Endodermal cell (in vitro differentiated cells): ENCODE measurements around the gene MATN3. TPM values are rescaled to one million over a fixed set of nuclear protein-coding genes. Genes with fewer than 3 reads are reported as not detected.

Experiments
- DNase-seq: peaks from one replicate; pipeline ENCODE4 v3.0.0-alpha.2; 2017
- H3K27ac ChIP-seq: 2 replicates; pipeline ENCODE4 v1.5.1; 2013; ENCODE audit warnings: mild to moderate bottlenecking, low read depth, low read length, moderate library complexity
- H3K27me3 ChIP-seq: 2 replicates; pipeline ENCODE4 v1.6.1; 2013; ENCODE audit warnings: mild to moderate bottlenecking, low read length, moderate library complexity; ENCODE audit not compliant: insufficient read depth, control insufficient read depth, poor library complexity, severe bottlenecking
- H3K36me3 ChIP-seq: 2 replicates; pipeline ENCODE4 v1.7.0; 2013; ENCODE audit warnings: mild to moderate bottlenecking, low read length, moderate library complexity; ENCODE audit not compliant: control insufficient read depth, insufficient read depth
- H3K4me1 ChIP-seq: one replicate; pipeline ENCODE4 v1.7.0; 2013; ENCODE audit warnings: low read length; ENCODE audit not compliant: control insufficient read depth, insufficient read depth
- H3K4me3 ChIP-seq: 2 replicates; pipeline ENCODE4 v1.5.1; 2013; ENCODE audit warnings: mild to moderate bottlenecking, low read length, moderate library complexity
- H3K9ac ChIP-seq: 2 replicates; pipeline ENCODE4 v1.6.1; 2013; ENCODE audit warnings: mild to moderate bottlenecking, low read length, moderate library complexity; ENCODE audit not compliant: poor library complexity, severe bottlenecking; ENCODE audit errors: extremely low read depth
- H3K9me3 ChIP-seq: 2 replicates; pipeline ENCODE4 v1.6.1; 2013; ENCODE audit warnings: mild to moderate bottlenecking, low read length, moderate library complexity; ENCODE audit not compliant: control insufficient read depth
- H3K27ac Mint-ChIP-seq: 2 replicates; pipeline ENCODE4 v1.8.0; 2020; ENCODE audit warnings: mixed read lengths
- H3K27me3 Mint-ChIP-seq: 2 replicates; pipeline ENCODE4 v1.8.0; 2021; ENCODE audit warnings: mild to moderate bottlenecking, mixed read lengths; ENCODE audit not compliant: insufficient read depth
- H3K36me3 Mint-ChIP-seq: 2 replicates; pipeline ENCODE4 v1.8.0; 2020; ENCODE audit warnings: low read depth, mixed read lengths
- H3K4me1 Mint-ChIP-seq: 2 replicates; pipeline ENCODE4 v1.8.0; 2020; ENCODE audit warnings: mixed read lengths
- H3K4me3 Mint-ChIP-seq: 2 replicates; pipeline ENCODE4 v1.8.0; 2020; ENCODE audit warnings: mild to moderate bottlenecking, moderate library complexity, mixed read lengths
- H3K9me3 Mint-ChIP-seq: 2 replicates; pipeline ENCODE4 v1.8.0; 2020; ENCODE audit warnings: mild to moderate bottlenecking, mixed read lengths
- CTCF ChIP-seq: fragments of 200-600 bp; sonication (generic); conservative IDR thresholded peaks from 2 replicates; pipeline ENCODE4 v1.5.0; 2021; ENCODE audit warnings: antibody characterized with exemption, mild to moderate bottlenecking
- WGBS, 2 experiments: methylation state at CpG; one replicate each; pipeline versions ENCODE4 v1.1.5 to v1.1.7; 2013; ENCODE audit warnings: missing lambda C conversion rate in 2 of 2, mixed read lengths in 1 of 2; ENCODE audit not compliant: insufficient coverage in 1 of 2, insufficient read length in 1 of 2; 5-methylcytosine and 5-hydroxymethylcytosine counted together
- total RNA-seq, 2 donors: library from RNA; stranded (reverse); fragmentation: NEBNext Ultra II Directional in 1 of 2; extraction: Animal tissue kit (Norgen Biotek cat#: 25700) in 1 of 2; gene quantifications; 2 replicates in 1 of 2; 3 replicates in 1 of 2; pipeline ENCODE4 v1.2.1, GENCODE V29; 2021

Gene MATN3
- total RNA-seq, 2 donors from 2014 or later: 38.5 to 44.7 TPM

- 86 to 97% methylated on average over 5 of the region's 5 CpGs for WGBS, 2 experiments
- H3K4me1 Mint-ChIP-seq: peaks cover 19% of the 10 kb centered on the region
Observed at GRCh38 chr2:20008703-20009102, 3.8 kb downstream of the MATN3 start.

GRCh38 chr2:20005891-20006470 lies 6.5 kb downstream of the MATN3 start:
- Mint-ChIP-seq H3K9me3 (no peaks in the 10 kb centered on the region), H3K36me3 (peaks cover 34% of the 10 kb centered on the region), H3K27ac (no peak overlapping the region), H3K4me1 (peaks cover 2% of the 10 kb centered on the region), H3K4me3 (no peak overlapping the region), H3K27me3 (peaks cover under 1% of the 10 kb centered on the region)
- Histone ChIP-seq H3K4me1 (no peaks in the 10 kb centered on the region), H3K9me3 (no peaks in the 10 kb centered on the region), H3K27ac (no peak overlapping the region), H3K9ac (no peak overlapping the region), H3K36me3 (peaks cover 14% of the 10 kb centered on the region), H3K27me3 (no peaks in the 10 kb centered on the region), H3K4me3 (no peak overlapping the region)
- TF ChIP-seq CTCF: no peak
- no peak for DNase-seq
- 93 to 96% methylated on average over 11 to 17 of the region's 17 CpGs for WGBS, 2 experiments

More at GRCh38 chr2:20008703-20009102, 3.8 kb downstream of the MATN3 start:
- no peak overlapping the region for H3K4me3 ChIP-seq
- H3K4me1 ChIP-seq: peaks cover 3% of the 10 kb centered on the region
- peaks cover 5% of the 10 kb centered on the region for H3K27me3 ChIP-seq
- no peak for DNase-seq
- H3K27me3 Mint-ChIP-seq: peaks cover 12% of the 10 kb centered on the region
- no peaks in the 10 kb centered on the region for H3K9me3 Mint-ChIP-seq
- no peak overlapping the region for H3K27ac Mint-ChIP-seq
- no peaks in the 10 kb centered on the region for H3K9me3 ChIP-seq
- peaks cover 25% of the 10 kb centered on the region for H3K36me3 Mint-ChIP-seq
- no peak for TF ChIP-seq CTCF
- H3K4me3 Mint-ChIP-seq: no peak overlapping the region
- no peak overlapping the region for H3K9ac ChIP-seq
- no peak overlapping the region for H3K27ac ChIP-seq
- H3K36me3 ChIP-seq: peaks cover 5% of the 10 kb centered on the region

GRCh38 chr2:20005067-20005627 lies 7.3 kb downstream of the MATN3 start:
- no peak for TF ChIP-seq CTCF
- H3K4me3 ChIP-seq: no peak overlapping the region
- Mint-ChIP-seq H3K4me1 (peaks cover 3% of the 10 kb centered on the region), H3K27me3 (no peaks in the 10 kb centered on the region), H3K27ac (no peak overlapping the region), H3K9me3 (no peaks in the 10 kb centered on the region), H3K4me3 (no peak overlapping the region), H3K36me3 (peaks cover 37% of the 10 kb centered on the region)
- H3K27me3 ChIP-seq: no peaks in the 10 kb centered on the region
- 76 to 90% methylated on average over 4 to 10 of the region's 10 CpGs for WGBS, 2 experiments
- H3K27ac ChIP-seq: no peak overlapping the region
- DNase-seq: no peak
- H3K4me1 ChIP-seq: no peaks in the 10 kb centered on the region
- no peak overlapping the region for H3K9ac ChIP-seq
- peaks cover 14% of the 10 kb centered on the region for H3K36me3 ChIP-seq
- H3K9me3 ChIP-seq: no peaks in the 10 kb centered on the region
